Ectodermal cell (in vitro differentiated cells): ENCODE data around the gene IMP4.

Experiments
- H3K27ac ChIP-seq: 2 replicates; pipeline ENCODE4 v1.7.0; 2013; ENCODE audit warnings: mild to moderate bottlenecking, low read depth, low read length; ENCODE audit not compliant: insufficient read depth, poor library complexity, severe bottlenecking
- H3K27me3 ChIP-seq: 2 replicates; pipeline ENCODE4 v1.7.0; 2013; ENCODE audit warnings: mild to moderate bottlenecking, low read length; ENCODE audit not compliant: insufficient read depth, control insufficient read depth, poor library complexity, severe bottlenecking
- H3K36me3 ChIP-seq: one replicate; pipeline ENCODE4 v1.7.0; 2013; ENCODE audit warnings: low read length; ENCODE audit not compliant: control insufficient read depth, insufficient read depth
- H3K4me1 ChIP-seq: one replicate; pipeline ENCODE4 v1.7.0; 2013; ENCODE audit warnings: low read length; ENCODE audit not compliant: control insufficient read depth, insufficient read depth
- H3K4me3 ChIP-seq: 2 replicates; pipeline ENCODE4 v1.7.0; 2013; ENCODE audit warnings: low read depth, low read length, control low read depth; ENCODE audit not compliant: insufficient read depth
- H3K9me3 ChIP-seq: 2 replicates; pipeline ENCODE4 v1.7.0; 2013; ENCODE audit warnings: mild to moderate bottlenecking, low read length, moderate library complexity; ENCODE audit not compliant: control insufficient read depth
- WGBS, 2 experiments: methylation state at CpG; one replicate each; pipeline ENCODE4 v1.1.7; 2013; ENCODE audit warnings: missing lambda C conversion rate in 2 of 2; 5-methylcytosine and 5-hydroxymethylcytosine counted together

IMP4 gene

GRCh38 chr2:130345611-130346010, 2.9 kb downstream of the IMP4 start:
- H3K27me3 ChIP-seq, result no peaks in the 10 kb centered on the region
- peaks cover 29% of the 10 kb centered on the region for H3K36me3 ChIP-seq
- WGBS, 2 experiments, result 95% methylated on average over 21 of the region's 21 CpGs
- H3K4me3 ChIP-seq, result no peak overlapping the region
- no peak overlapping the region for H3K27ac ChIP-seq
- H3K4me1 ChIP-seq, result no peaks in the 10 kb centered on the region
- H3K9me3 ChIP-seq, result no peaks in the 10 kb centered on the region

- H3K9me3 ChIP-seq, result no peaks in the 10 kb centered on the region
- 95% methylated on average over 26 of the region's 26 CpGs for WGBS, 2 experiments
- peaks cover 29% of the 10 kb centered on the region for H3K36me3 ChIP-seq
- H3K27me3 ChIP-seq, result no peaks in the 10 kb centered on the region
- H3K27ac ChIP-seq, result no peak overlapping the region
- H3K4me3 ChIP-seq, result no peak overlapping the region
- peaks cover 4% of the 10 kb centered on the region for H3K4me1 ChIP-seq
Measured at GRCh38 chr2:130346041-130346740, 3.5 kb downstream of the IMP4 start.

DNA sequence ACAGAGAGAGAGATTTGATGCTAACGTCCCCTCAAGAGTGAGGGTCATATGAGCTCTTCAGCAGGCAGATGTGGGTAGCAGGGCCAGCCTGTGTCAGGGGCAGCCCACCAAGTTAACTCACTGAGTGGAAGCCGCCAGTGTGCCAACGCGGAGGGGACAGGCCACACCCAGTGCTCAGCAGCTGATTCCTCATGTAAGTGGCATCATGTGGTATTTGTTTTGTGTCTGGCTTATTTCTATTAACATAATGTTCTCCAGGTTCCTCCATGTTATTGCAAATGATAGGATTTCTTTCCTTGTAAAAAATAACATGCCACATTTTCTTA, 4.0 kb downstream of the IMP4 start:
- Histone ChIP-seq H3K9me3 (no peaks in the 10 kb centered on the region), H3K27ac (no peak overlapping the region), H3K36me3 (peaks cover 29% of the 10 kb centered on the region), H3K4me1 (peaks cover 9% of the 10 kb centered on the region), H3K27me3 (no peaks in the 10 kb centered on the region), H3K4me3 (no peak overlapping the region)
- 95 to 96% methylated on average over 4 of the region's 4 CpGs for WGBS, 2 experiments

- Histone ChIP-seq H3K4me3 (no peak overlapping the region), H3K36me3 (peaks cover 29% of the 10 kb centered on the region), H3K4me1 (peaks cover 15% of the 10 kb centered on the region), H3K9me3 (no peaks in the 10 kb centered on the region), H3K27ac (no peak overlapping the region), H3K27me3 (no peaks in the 10 kb centered on the region)
- WGBS, 2 experiments, result 93 to 95% methylated on average over 7 of the region's 7 CpGs
Measured at GRCh38 chr2:130347220-130347925, 4.7 kb downstream of the IMP4 start.

DNA sequence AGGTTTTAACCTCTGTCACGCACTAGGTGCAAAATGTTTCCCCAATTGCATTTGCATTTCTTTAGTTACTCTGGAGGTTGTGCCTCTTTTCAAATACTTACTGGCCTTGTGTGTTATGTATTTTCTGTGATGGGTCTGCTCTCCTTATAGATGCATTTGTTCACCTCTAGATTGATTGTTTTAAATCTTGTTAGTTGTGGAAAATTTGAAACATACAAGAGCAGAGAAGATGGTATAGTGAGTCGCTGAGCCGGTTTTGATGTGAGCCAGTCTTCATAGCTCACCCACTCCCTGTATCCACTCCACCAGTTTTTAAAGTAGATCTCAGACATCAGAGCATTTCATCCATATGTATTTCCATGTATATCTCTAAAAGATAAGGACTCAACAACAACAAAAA, 6.5 kb downstream of the IMP4 start:
- peaks cover 5% of the 10 kb centered on the region for H3K27me3 ChIP-seq
- no peaks in the 10 kb centered on the region for H3K9me3 ChIP-seq
- H3K27ac ChIP-seq, result no peak overlapping the region
- no peak overlapping the region for H3K4me3 ChIP-seq
- 94 to 98% methylated on average over 3 of the region's 3 CpGs for WGBS, 2 experiments
- peaks cover 29% of the 10 kb centered on the region for H3K36me3 ChIP-seq
- peaks cover 20% of the 10 kb centered on the region for H3K4me1 ChIP-seq

- peaks cover 26% of the 10 kb centered on the region for H3K4me1 ChIP-seq
- H3K27me3 ChIP-seq, result peaks cover 31% of the 10 kb centered on the region
- H3K27ac ChIP-seq, result peak overlapping the region; percentile 84
- H3K36me3 ChIP-seq, result peaks cover 9% of the 10 kb centered on the region
- WGBS, 2 experiments, result 68 to 78% methylated on average over 7 of the region's 7 CpGs
- H3K9me3 ChIP-seq, result no peaks in the 10 kb centered on the region
- H3K4me3 ChIP-seq, result no peak overlapping the region
Measured at GRCh38 chr2:130351711-130352110, 9.0 kb downstream of the IMP4 start.

DNA sequence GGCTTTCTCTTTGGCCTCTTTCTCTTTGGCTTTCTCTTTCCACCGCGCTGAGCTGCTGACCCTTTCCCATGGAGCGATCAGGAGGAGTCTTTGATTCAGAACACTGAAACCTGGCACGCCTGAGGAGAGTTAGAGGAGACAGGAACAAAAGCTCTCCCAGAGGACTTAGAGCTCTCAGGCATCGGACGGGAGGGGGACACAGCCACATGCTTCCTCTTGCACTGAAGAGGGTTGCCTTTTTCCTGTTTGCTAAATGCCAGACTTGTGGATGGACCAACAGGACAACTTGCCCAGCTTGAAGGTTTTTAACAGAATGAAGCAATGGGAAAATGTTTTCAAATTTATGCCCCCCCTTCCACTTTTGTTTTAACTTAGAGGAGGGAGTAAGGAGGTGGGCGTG, 9.5 kb downstream of the IMP4 start:
- H3K27ac ChIP-seq, result peak overlapping the region; percentile 84
- 12 to 16% methylated on average over 6 of the region's 7 CpGs for WGBS, 2 experiments
- H3K4me3 ChIP-seq, result no peak overlapping the region
- peaks cover 26% of the 10 kb centered on the region for H3K4me1 ChIP-seq
- peaks cover 36% of the 10 kb centered on the region for H3K27me3 ChIP-seq
- no peaks in the 10 kb centered on the region for H3K9me3 ChIP-seq
- H3K36me3 ChIP-seq, result peaks cover 6% of the 10 kb centered on the region

DNA sequence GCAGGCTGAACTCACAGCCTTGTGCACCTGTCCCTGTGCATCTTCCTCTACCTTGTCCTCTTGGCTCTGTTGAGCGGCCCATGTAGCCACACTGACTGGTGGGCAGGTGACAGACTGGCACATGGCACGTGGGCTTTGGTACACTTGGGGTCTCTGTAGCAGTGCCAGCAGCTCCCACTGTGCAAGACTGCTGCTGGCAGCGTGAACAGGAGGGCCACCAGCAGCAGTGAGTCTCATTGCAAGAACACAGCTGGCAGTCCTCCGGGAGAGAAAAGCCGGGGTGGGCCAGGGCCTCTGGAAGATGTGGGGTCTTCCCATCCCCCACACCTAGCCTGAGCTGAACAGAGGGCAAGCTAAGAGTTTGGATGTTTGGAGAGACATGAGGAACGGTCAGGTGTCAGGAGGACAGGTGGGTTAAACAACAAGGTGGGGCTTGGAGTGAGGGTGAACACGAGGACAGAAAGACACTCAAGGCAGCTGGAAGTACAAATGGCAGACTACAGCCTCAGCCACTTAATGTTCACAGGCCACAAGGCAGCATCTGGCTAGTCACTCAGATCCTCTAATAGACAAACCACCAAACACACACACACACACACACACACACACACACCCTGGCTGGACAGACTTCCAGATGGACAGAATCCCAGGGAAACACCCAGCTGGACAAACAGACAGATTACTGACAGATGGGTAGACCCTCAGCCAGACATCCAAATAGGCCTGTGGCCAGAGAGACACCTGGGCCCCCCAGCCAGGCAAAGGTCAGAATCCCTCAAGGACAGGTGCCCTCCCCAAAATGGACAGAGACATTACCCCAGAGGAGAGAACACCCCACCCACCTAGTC, 10.8 kb downstream of the IMP4 start:
- Histone ChIP-seq H3K36me3 (no peaks in the 10 kb centered on the region), H3K4me1 (peaks cover 26% of the 10 kb centered on the region), H3K27me3 (peaks cover 36% of the 10 kb centered on the region), H3K27ac (no peak overlapping the region), H3K4me3 (no peak overlapping the region), H3K9me3 (no peaks in the 10 kb centered on the region)
- 88 to 90% methylated on average over 7 of the region's 7 CpGs for WGBS, 2 experiments

- Histone ChIP-seq H3K4me3 (no peak overlapping the region), H3K4me1 (peaks cover 26% of the 10 kb centered on the region)
- 76 to 82% methylated on average over 1 of the region's 1 CpG for WGBS, 2 experiments
Measured at GRCh38 chr2:130354139-130354428, 11.4 kb downstream of the IMP4 start.

GRCh38 chr2:130355172-130355577, 12.5 kb downstream of the IMP4 start:
- no peaks in the 10 kb centered on the region for H3K36me3 ChIP-seq
- peaks cover 36% of the 10 kb centered on the region for H3K27me3 ChIP-seq
- peak overlapping the region; percentile 53 for H3K4me3 ChIP-seq
- no peaks in the 10 kb centered on the region for H3K9me3 ChIP-seq
- no peak overlapping the region for H3K27ac ChIP-seq
- 29% methylated on average over 21 of the region's 21 CpGs for WGBS, 2 experiments
- peaks cover 26% of the 10 kb centered on the region for H3K4me1 ChIP-seq

More at GRCh38 chr2:130354139-130354428, 11.4 kb downstream of the IMP4 start:
- Histone ChIP-seq H3K27me3 (peaks cover 36% of the 10 kb centered on the region), H3K27ac (no peak overlapping the region), H3K9me3 (no peaks in the 10 kb centered on the region), H3K36me3 (no peaks in the 10 kb centered on the region)
